Superior temporal gyrus (tissue), 1 donor: ENCODE results near the gene SEMA3F.

Source experiments
- DNase-seq: peaks from one replicate; pipeline ENCODE4 v3.0.0-alpha.2; 2016; ENCODE audit errors: extremely low spot score

The SEMA3F gene

GRCh38 chr3:50170689-50171088 lies 15.6 kb downstream of the SEMA3F start:
- DNase-seq = no peak

- no peak for DNase-seq
Observed at GRCh38 chr3:50171540-50172301, 16.6 kb downstream of the SEMA3F start.

- no peak for DNase-seq
Observed at GRCh38 chr3:50172626-50173220, 17.6 kb downstream of the SEMA3F start.

GRCh38 chr3:50173685-50174516 lies 18.8 kb downstream of the SEMA3F start:
- no peak for DNase-seq

GRCh38 chr3:50174517-50174895 lies 19.4 kb downstream of the SEMA3F start:
- DNase-seq = no peak

- no peak for DNase-seq
Observed at GRCh38 chr3:50174947-50175524, 19.9 kb downstream of the SEMA3F start.

- no peak for DNase-seq
Observed at GRCh38 chr3:50177346-50177745, 22.2 kb downstream of the SEMA3F start.

GRCh38 chr3:50179710-50180109 lies 24.6 kb downstream of the SEMA3F start:
- DNase-seq = no peak

- no peak for DNase-seq
Observed at GRCh38 chr3:50181985-50182384, 26.9 kb downstream of the SEMA3F start.

- no peak for DNase-seq
Observed at GRCh38 chr3:50182533-50183099, 27.5 kb downstream of the SEMA3F start.

GRCh38 chr3:50183755-50184154 lies 28.6 kb downstream of the SEMA3F start:
- DNase-seq = no peak

GRCh38 chr3:50184242-50184978 lies 29.3 kb downstream of the SEMA3F start:
- DNase-seq = no peak

- DNase-seq = no peak
Observed at GRCh38 chr3:50185230-50185629, 30.1 kb downstream of the SEMA3F start.

- no peak for DNase-seq
Observed at GRCh38 chr3:50186096-50186495, 31.0 kb downstream of the SEMA3F start.

- DNase-seq = no peak
Observed at GRCh38 chr3:50187750-50188149, 32.6 kb downstream of the SEMA3F start.

GRCh38 chr3:50189274-50189673 lies 34.1 kb downstream of the SEMA3F start:
- DNase-seq = peak; percentile 83

- DNase-seq = no peak
Observed at GRCh38 chr3:50189989-50190388, 34.9 kb downstream of the SEMA3F start.

- no peak for DNase-seq
Observed at GRCh38 chr3:50190936-50191660, 36.0 kb downstream of the SEMA3F start, which contains the start of gene GNAT1. Gene GNAT1, plus strand, starts transcription at chr3:50191610. Its CDS starts 116 bp downstream, at chr3:50191726.

GRCh38 chr3:50192124-50192523 lies 37.0 kb downstream of the SEMA3F start:
- DNase-seq = no peak

- DNase-seq = peak; percentile 84
Observed at GRCh38 chr3:50192689-50193141, 37.6 kb downstream of the SEMA3F start.
